Erythroblast (primary cell): ENCODE measurements around the gene ADARB2.

ENCODE experiments used
- DNase-seq, 2 experiments: peaks; one replicate each; lab custom pipeline; 2025; lab: John Stamatoyannopoulos, UW
- GATA1 ChIP-seq: IDR thresholded peaks from 2 replicates; pipeline ENCODE4 v1.6.1; 2011; ENCODE audit warnings: low read depth, mild to moderate bottlenecking, control low read depth, low read length, moderate library complexity
- POLR2A ChIP-seq: IDR thresholded peaks from 2 replicates; pipeline ENCODE4 v1.6.1; 2011; ENCODE audit warnings: mild to moderate bottlenecking, low read length

Gene ADARB2

DNA sequence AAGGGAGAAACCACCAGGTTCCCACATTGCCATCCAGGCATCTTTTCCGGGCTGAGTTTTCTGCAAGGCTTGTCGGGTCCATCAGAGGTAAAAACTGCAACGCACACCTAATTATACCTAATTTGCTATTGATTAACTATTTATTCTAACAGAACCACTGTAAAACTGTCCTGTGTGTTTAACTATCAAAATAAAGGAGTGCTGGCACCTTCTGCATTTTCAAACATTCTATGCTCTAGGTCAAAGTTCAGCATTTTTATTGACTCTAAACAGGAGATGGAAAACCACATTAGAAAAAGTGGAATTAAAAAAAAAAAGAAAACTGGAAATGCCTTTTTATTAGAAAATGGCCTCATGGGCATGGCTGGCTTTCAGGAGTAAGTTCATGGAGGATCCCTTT, 82.0 kb downstream of the ADARB2 start:
- no peak for TF ChIP-seq GATA1
- TF ChIP-seq POLR2A: no peak
- DNase-seq: no peak

DNA sequence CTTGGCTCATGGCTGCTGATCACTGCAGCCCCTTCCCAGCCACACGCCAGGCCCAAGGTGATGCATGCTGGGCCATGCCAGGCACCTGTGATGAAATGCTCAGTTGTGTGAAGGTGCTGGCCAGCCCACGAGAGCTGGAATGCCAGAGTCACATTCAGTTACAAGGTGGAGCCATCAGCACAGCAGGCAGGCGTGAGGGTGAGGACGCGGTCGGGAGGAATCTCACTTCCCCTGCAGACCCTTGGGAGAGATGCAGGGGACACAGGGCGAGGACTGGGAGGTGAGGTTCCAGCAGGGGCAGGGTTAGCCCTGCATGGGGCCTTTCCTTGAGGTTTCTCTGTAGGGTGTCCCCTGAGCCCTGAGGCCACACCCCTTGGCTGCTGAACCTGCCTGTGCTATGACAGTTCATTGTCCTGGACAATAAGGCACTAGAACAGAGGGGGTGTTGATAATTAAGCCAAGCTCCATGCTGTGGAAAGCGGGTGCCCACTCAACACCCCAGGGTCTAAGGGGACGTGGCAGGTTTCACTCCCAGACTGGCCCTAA, 82.4 kb downstream of the ADARB2 start:
- no peak for DNase-seq
- TF ChIP-seq GATA1: no peak

DNA sequence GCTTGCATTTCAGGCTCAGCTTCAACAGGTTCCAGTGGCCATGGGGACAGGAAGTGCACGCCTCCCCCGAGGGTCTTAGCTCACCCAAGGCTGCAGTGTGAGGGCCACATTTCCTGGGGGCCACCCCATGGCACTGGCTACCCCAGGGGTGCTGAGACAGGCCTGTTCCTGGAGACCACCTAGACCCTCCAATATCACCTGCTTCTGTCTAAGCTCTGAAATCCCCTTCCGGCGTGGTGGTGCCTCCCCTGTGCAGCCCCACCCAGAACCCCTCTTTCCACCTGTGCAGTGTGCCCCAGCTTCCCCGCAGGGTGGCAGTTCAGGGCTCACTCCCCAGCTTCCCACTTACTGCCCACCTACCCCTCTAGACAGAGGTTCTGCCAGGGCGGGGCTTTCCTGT, 83.1 kb downstream of the ADARB2 start:
- TF ChIP-seq GATA1 (no peak), POLR2A (no peak)
- DNase-seq: no peak

DNA sequence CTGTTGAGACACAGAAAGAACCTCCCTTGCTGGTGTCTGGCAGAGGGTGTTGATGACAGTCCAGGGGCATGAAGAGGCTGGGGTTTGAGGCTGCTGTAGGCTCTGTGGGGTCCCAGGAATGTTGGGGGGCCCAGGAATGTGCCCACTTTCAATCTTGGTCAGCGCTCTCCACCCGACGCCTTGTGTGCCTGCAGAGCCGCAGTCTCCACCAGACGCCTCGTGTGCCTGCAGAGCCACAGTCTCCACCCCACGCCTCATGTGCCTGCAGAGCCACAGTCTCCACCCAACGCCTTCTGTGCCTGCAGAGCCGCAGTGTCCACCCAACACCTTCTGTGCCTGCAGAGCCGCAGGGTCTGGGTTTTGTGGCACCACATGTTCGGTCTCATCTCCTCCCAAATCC, 84.0 kb downstream of the ADARB2 start:
- DNase-seq: no peak
- TF ChIP-seq POLR2A: no peak
- TF ChIP-seq GATA1: no peak

GRCh38 chr10:1652151-1652550, 85.2 kb downstream of the ADARB2 start:
- no peak for DNase-seq
- TF ChIP-seq POLR2A (no peak), GATA1 (no peak)

DNA sequence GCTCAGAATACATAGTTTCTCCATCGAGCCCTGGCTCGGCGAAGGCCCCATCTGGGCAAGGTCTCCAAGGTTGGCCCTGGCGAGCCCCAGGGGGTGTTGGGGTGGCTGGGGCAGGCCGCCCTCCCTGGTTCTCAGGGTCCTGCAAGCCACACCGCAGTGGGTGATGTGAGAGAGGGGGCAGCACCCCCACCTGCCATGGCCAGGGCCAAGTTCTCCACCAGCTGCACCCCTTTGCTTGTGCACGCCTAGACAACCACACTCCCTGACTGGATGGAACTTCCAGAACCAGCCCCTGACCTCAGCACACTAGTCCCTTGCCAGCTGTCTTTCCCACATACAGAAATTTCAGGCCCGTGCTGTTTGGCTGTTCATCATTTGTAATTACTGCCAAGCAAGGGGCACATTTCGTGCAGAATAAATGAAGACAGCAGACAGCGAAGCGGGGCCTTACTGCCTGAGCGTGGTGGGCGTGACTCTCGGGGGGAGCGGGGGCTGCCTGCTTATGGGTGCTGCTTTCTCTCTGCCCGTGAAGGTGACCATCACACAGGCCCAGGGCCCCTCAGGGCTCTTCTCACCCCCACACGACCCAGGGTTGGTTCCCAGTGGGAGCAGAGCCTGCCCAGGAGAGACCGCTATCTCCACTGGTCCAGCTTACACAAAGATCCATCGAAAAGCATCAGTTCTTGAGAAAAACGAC, 85.9 kb downstream of the ADARB2 start:
- no peak for DNase-seq
- no peak for TF ChIP-seq POLR2A
- TF ChIP-seq GATA1: no peak

GRCh38 chr10:1650542-1651269, 86.6 kb downstream of the ADARB2 start:
- TF ChIP-seq GATA1 (no peak), POLR2A (no peak)
- DNase-seq: no peak

DNA sequence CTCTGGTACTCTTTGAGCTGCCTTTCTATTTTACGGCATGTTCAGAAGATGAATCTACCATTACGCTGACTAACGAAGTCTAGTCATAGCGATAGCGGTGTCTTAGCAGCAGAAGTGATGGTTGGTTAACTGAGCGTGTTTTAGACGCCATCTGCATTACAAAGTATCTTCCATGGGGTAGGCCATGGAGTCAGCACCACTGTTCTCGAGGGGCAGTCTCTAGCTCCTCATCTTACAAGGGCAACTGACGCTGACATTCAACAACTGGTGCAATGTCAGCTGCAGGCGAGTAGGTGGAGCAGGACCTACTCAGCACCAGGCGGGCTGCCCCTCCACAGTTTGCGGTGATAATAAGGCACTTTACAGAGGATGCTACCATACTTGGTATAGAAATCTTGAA, 88.7 kb downstream of the ADARB2 start:
- no peak for TF ChIP-seq POLR2A
- TF ChIP-seq GATA1: no peak
- no peak for DNase-seq

DNA sequence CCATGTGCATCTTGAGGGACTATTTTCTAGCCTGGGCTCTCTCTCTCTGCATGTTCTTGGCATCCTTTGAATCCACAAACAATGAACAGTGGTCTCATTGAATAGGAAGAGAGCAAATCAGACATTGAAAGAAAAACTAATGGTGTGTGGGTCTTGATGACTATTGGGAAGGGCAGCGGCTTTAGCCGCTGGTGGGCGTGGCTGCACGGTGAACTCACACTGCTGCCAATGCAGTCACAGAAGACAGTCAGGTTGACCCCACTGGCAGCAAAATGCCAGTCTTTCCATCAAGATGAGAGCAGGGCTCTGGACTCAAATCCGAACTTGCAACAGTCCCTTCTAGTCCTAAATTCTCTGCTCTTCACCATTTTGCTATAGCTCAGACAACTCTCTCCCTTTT, 91.0 kb downstream of the ADARB2 start:
- TF ChIP-seq GATA1: no peak
- TF ChIP-seq POLR2A: no peak
- no peak for DNase-seq

DNA sequence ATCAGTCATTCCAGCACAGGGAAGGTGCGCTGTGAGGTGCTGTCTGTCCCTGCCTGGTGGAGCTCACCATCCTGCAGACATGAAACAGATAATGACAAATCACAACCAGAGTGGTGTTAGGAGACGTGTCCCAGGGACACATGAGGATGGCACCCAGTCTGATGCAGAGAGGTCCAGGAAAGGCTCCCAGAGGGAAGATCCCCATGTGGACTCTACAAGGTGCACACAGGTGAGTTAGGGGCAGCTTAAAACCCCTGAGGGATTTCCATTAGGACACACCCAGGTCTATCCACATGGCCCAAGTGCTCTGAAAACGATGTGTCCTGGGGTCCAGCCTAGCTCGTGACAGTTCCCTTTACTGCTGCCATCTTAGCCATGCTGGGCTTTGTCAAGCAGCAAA, 91.4 kb downstream of the ADARB2 start:
- no peak for DNase-seq
- TF ChIP-seq GATA1 (no peak), POLR2A (no peak)

GRCh38 chr10:1644191-1644711, 93.1 kb downstream of the ADARB2 start:
- no peak for DNase-seq
- TF ChIP-seq POLR2A (no peak), GATA1 (no peak)

DNA sequence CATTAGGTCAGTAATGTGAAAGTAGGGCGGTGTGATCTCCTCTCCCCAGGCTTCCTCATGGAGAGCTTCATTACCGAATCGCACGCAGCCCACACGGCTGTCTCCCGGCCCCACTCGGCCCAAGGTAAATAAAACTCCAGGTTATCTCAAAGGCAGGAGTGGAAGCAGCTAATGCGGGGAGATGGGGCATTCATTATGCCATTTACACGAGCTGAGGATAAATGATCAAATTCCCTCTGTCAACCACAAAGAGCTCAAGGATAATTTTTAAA, 93.5 kb downstream of the ADARB2 start:
- TF ChIP-seq POLR2A (no peak), GATA1 (no peak)
- DNase-seq: no peak

DNA sequence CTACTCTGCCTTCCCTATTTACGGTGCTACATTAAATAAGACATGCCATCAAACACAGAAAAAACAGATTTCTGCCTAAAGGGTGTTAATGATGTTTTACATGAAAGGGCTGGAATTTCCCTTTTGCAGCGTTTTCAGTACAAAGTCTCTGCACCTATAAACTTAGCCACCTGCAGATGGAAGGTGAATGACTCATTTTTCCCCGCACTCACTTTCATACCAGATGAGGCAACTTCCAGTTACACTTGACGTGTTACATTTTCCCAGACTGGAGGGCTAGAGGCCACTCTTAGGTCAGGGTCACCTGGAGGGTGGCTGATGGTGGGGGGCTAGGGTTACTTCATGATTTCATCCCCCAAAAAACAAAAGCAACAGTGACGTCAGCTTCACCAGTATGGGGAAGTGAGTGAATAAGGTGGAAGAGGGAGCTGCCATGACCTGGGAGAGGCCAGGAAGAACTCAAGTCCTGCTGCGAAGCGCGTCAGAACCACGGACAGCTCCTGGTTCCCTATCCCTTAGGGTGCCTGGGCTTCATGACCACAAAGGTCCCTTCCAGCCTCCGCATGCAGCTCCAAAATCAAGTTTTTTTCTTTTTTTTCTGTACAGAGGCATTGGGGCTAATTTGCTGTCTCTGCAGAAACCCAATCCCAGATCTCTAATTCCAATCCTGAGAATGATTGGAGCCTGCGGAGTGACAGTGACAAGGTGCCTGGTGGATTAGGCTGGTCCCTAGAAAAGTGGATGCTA, 94.0 kb downstream of the ADARB2 start:
- TF ChIP-seq GATA1 (no peak), POLR2A (no peak)
- peak; percentile 4 to 9 for DNase-seq

DNA sequence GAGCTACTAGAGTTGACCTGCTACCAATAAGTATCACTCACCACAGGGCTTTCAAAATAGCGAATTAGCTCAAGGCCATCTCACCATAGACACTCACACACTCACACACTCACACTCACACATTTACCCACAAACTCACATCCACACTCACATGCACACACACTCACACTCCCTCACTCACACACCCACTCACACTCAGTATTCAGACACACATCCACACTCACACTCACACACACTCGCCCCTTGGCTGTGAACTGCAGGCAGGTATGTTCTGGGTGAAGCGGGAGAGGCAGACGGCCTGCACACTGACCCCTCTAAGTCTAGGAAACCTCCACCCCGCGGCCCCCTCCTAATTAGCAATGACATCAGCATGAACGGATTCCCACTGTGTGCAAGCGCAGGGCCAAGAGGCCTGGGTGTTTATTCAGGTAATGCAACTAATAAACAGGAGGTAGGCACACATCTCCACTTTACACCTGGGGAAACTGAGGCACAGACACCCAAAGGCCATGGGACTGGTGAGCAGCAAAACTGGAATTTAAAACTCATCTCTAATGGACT, 94.6 kb downstream of the ADARB2 start:
- no peak for DNase-seq
- TF ChIP-seq GATA1: no peak
- TF ChIP-seq POLR2A: no peak
